Testis (tissue), 3 donors: Measurements from ENCODE around the gene MYO7B. TPM values are rescaled to one million over a fixed set of nuclear protein-coding genes. Genes with fewer than 3 reads are reported as not detected.

Experiments used
- DNase-seq: peaks from one replicate; pipeline ENCODE4 v3.0.0-alpha.2; 2019
- H3K27ac ChIP-seq, 2 donors: fragments of 200-600 bp; sonication (generic); one replicate each; pipeline ENCODE4 v1.5.1; 2019
- H3K27me3 ChIP-seq: fragments of 200-600 bp; sonication (generic); one replicate; pipeline ENCODE4 v1.5.1; 2019
- H3K36me3 ChIP-seq: fragments of 200-600 bp; sonication (generic); one replicate; pipeline ENCODE4 v1.5.1; 2017; ENCODE audit warnings: low read depth; ENCODE audit errors: missing control alignments
- H3K4me1 ChIP-seq: fragments of 200-600 bp; sonication (generic); one replicate; pipeline ENCODE4 v1.5.1; 2019
- H3K4me3 ChIP-seq, 2 donors: fragments of 200-600 bp; sonication (generic); one replicate each; pipeline ENCODE4 v1.5.1; 2017 to 2019
- H3K9me3 ChIP-seq: fragments of 200-600 bp; sonication (generic); one replicate; pipeline ENCODE4 v1.5.1; 2017
- CTCF ChIP-seq, 3 experiments: fragments of 450-650 bp in 2 of 3; fragments of 200-600 bp in 1 of 3; sonication (generic) in 1 of 3; IDR thresholded peaks; one replicate each; pipeline ENCODE4 v1.5.1; 2016 to 2019; ENCODE audit warnings: antibody characterized with exemption in 3 of 3, mild to moderate bottlenecking in 2 of 3, moderate library complexity in 1 of 3
- POLR2A ChIP-seq: fragments of 450-650 bp; IDR thresholded peaks from one replicate; pipeline ENCODE4 v1.6.1; 2017; ENCODE audit warnings: antibody characterized with exemption, mild to moderate bottlenecking, moderate library complexity
- WGBS, 2 donors: methylation state at CpG; one replicate each; pipeline ENCODE4 v1.1.5; 2018; 5-methylcytosine and 5-hydroxymethylcytosine counted together
- intact Hi-C: fragments of 100-400 bp; cut with DNase I; formaldehyde crosslinking; loops from one replicate; pipeline ENCODE4 v1.15.1; 2023; ENCODE audit warnings: low total_unique reads
- polyA plus RNA-seq: library from polyadenylated mRNA; stranded (reverse); fragments of 350-450 nt; fragmentation: Illumina TruSeq; extraction: RNeasy Lipid Tissue Mini Kit (QIAGEN cat#74804); gene quantifications from one replicate; pipeline ENCODE4 v1.2.3, GENCODE V29; 2014; ENCODE audit warnings: low read depth, low replicate concordance; ENCODE audit not compliant: insufficient read depth
- total RNA-seq, 2 donors: library from RNA; depleted of rRNA; stranded (reverse); fragments of >200 nt; gene quantifications; one replicate each; pipeline ENCODE4 v1.2.3, GENCODE V29; 2016

The MYO7B gene
- total and polyA plus RNA-seq, 3 donors from 2014 or later, result 3.6 to 5.6 (median 4.2) TPM

GRCh38 chr2:127508023-127508630, 27.4 kb upstream of the MYO7B start:
- Histone ChIP-seq H3K27me3 (no peaks in the 10 kb centered on the region), H3K4me3 (no peak overlapping the region), H3K27ac (no peak overlapping the region), H3K36me3 (no peaks in the 10 kb centered on the region), H3K4me1 (peaks cover 22% of the 10 kb centered on the region), H3K9me3 (no peaks in the 10 kb centered on the region)
- no peak for DNase-seq
- no peak for TF ChIP-seq POLR2A
- TF ChIP-seq CTCF (IDR thresholded peaks at IDR 0.05), result no peak
- intact Hi-C loops, result no loop called here
- 74 to 82% methylated on average over 4 of the region's 4 CpGs for WGBS, 2 donors

- H3K4me3 ChIP-seq, result no peak overlapping the region
- WGBS, 2 donors, result 22 to 36% methylated on average over 3 of the region's 3 CpGs
- H3K36me3 ChIP-seq, result no peaks in the 10 kb centered on the region
- no peaks in the 10 kb centered on the region for H3K9me3 ChIP-seq
- peaks cover 22% of the 10 kb centered on the region for H3K4me1 ChIP-seq
- H3K27ac ChIP-seq, result peak overlapping the region in 1 of 2 donors; percentile 46
- TF ChIP-seq POLR2A, result no peak
- TF ChIP-seq CTCF (IDR thresholded peaks at IDR 0.05), result no peak
- intact Hi-C loops, result no loop called here
- no peaks in the 10 kb centered on the region for H3K27me3 ChIP-seq
- DNase-seq, result peak; percentile 71
Observed at GRCh38 chr2:127508631-127509034, 26.9 kb upstream of the MYO7B start.

GRCh38 chr2:127510073-127510472, 25.4 kb upstream of the MYO7B start:
- intact Hi-C loops, result no loop called here
- no peak overlapping the region for H3K4me3 ChIP-seq
- no peaks in the 10 kb centered on the region for H3K9me3 ChIP-seq
- TF ChIP-seq CTCF (IDR thresholded peaks at IDR 0.05), result no peak
- no peak for TF ChIP-seq POLR2A
- no peaks in the 10 kb centered on the region for H3K36me3 ChIP-seq
- no peak overlapping the region for H3K27ac ChIP-seq
- no peak for DNase-seq
- H3K4me1 ChIP-seq, result peaks cover 16% of the 10 kb centered on the region
- H3K27me3 ChIP-seq, result no peaks in the 10 kb centered on the region
- 91% methylated on average over 2 of the region's 2 CpGs for WGBS, 2 donors

- 79 to 84% methylated on average over 6 of the region's 6 CpGs for WGBS, 2 donors
- no peaks in the 10 kb centered on the region for H3K27me3 ChIP-seq
- H3K9me3 ChIP-seq, result no peaks in the 10 kb centered on the region
- intact Hi-C loops, result no loop called here
- H3K4me3 ChIP-seq, result no peak overlapping the region
- no peak for DNase-seq
- no peak for TF ChIP-seq POLR2A
- H3K4me1 ChIP-seq, result peaks cover 21% of the 10 kb centered on the region
- H3K27ac ChIP-seq, result no peak overlapping the region
- no peaks in the 10 kb centered on the region for H3K36me3 ChIP-seq
Observed at GRCh38 chr2:127511090-127511695, 24.3 kb upstream of the MYO7B start.

GRCh38 chr2:127511917-127512316, 23.6 kb upstream of the MYO7B start:
- Histone ChIP-seq H3K4me3 (no peak overlapping the region), H3K4me1 (peaks cover 21% of the 10 kb centered on the region), H3K27ac (no peak overlapping the region), H3K27me3 (no peaks in the 10 kb centered on the region), H3K36me3 (no peaks in the 10 kb centered on the region), H3K9me3 (no peaks in the 10 kb centered on the region)
- intact Hi-C loops, result no loop called here
- whole genome bisulfite sequencing, 2 donors, result 62 to 70% methylated on average over 1 of the region's 1 CpG
- DNase-seq, result no peak
- TF ChIP-seq POLR2A (no peak), CTCF (IDR thresholded peaks at IDR 0.05) (no peak)
